GM10266 (cell line): ENCODE data around the gene MEIOC.
"Not testable (repeated sequence)": the region's sequence is repeated elsewhere in the genome, so short reads cannot be mapped to it uniquely, and the experiment has no call there.

Source experiments
- DNase-seq: peaks from one replicate; pipeline ENCODE4 v3.0.0; 2012; ENCODE audit errors: extremely low spot score
- CTCF ChIP-seq: IDR thresholded peaks from 2 replicates; pipeline ENCODE4 v1.5.1; 2012; ENCODE audit warnings: mild to moderate bottlenecking, low read depth; ENCODE audit not compliant: control insufficient read depth, insufficient read depth; ENCODE audit errors: missing control alignments

The MEIOC gene

GRCh38 chr17:44688675-44689476 is 32.6 kb downstream of the MEIOC start:
- no peak for TF ChIP-seq CTCF
- peak; percentile 34 for DNase-seq

GRCh38 chr17:44689477-44690217 is 33.4 kb downstream of the MEIOC start, which contains the start of gene CCDC43:
TSS of gene CCDC43 (minus strand) at chr17:44689776. CDS start at chr17:44689753, 23 bp downstream.
- TF ChIP-seq CTCF = no peak

GRCh38 chr17:44690746-44691306 is 34.6 kb downstream of the MEIOC start:
- peak; percentile 37 for DNase-seq
- TF ChIP-seq CTCF = peak; percentile 37

More at GRCh38 chr17:44689477-44690217, 33.4 kb downstream of the MEIOC start, which contains the start of gene CCDC43:
- DNase-seq = peak; percentile 90

GRCh38 chr17:44693609-44694008 is 37.3 kb downstream of the MEIOC start:
- DNase-seq = no peak
- TF ChIP-seq CTCF = no peak

- DNase-seq = not testable (repeated sequence)
Observed at GRCh38 chr17:44700288-44700687, 44.0 kb downstream of the MEIOC start.

- no peak for TF ChIP-seq CTCF
- no peak for DNase-seq
Observed at GRCh38 chr17:44707755-44708400, 51.6 kb downstream of the MEIOC start.
